ENCODE data around the gene NUAK1. TPM values are rescaled to one million over a fixed set of nuclear protein-coding genes. Genes with fewer than 3 reads are reported as not detected.

The NUAK1 gene
- total RNA-seq, 4 donors from 2014 or later: 7.1 to 19.8 (median 10.7) TPM

DNA sequence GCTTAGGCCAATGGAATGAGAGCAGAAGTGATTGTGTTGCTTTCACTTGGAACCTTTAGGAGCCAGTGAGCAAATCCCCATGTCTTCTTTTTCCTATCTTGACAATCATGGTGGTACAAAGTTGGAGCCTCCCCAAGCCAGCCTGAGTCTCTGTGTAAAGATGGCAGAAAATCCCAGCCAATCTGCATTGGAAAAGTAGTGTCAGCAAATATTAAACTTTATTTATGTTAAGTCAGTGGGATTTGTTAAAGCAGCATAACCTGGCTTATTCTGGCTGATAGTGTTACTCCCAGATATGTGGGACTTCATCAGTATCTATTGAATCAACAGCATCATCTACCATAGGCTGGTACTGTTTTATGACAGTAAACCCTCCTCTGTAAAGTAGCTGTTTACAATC is 2.2 kb upstream of the NUAK1 start:
- Histone ChIP-seq H3K9me3 (no peaks in the 10 kb centered on the region), H3K27ac (replicated peaks in 1 of 4) (peak overlapping the region in 2 of 4 donors; percentile 87 to 96), H3K36me3 (no peaks in the 10 kb centered on the region), H3K27me3 (peaks cover 0 to 14% (median 0%) of the 10 kb centered on the region in 4 donors), H3K4me1 (peaks cover 23 to 52% (median 47%) of the 10 kb centered on the region in 4 donors), H3K4me3 (peak overlapping the region in 2 of 4 donors; percentile 79 to 82)
- TF ChIP-seq, protein P1, sequence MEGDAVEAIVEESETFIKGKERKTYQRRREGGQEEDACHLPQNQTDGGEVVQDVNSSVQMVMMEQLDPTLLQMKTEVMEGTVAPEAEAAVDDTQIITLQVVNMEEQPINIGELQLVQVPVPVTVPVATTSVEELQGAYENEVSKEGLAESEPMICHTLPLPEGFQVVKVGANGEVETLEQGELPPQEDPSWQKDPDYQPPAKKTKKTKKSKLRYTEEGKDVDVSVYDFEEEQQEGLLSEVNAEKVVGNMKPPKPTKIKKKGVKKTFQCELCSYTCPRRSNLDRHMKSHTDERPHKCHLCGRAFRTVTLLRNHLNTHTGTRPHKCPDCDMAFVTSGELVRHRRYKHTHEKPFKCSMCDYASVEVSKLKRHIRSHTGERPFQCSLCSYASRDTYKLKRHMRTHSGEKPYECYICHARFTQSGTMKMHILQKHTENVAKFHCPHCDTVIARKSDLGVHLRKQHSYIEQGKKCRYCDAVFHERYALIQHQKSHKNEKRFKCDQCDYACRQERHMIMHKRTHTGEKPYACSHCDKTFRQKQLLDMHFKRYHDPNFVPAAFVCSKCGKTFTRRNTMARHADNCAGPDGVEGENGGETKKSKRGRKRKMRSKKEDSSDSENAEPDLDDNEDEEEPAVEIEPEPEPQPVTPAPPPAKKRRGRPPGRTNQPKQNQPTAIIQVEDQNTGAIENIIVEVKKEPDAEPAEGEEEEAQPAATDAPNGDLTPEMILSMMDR (IDR thresholded peaks at IDR 0.05): no peak
- no peak for TF ChIP-seq POLR2A (IDR thresholded peaks at IDR 0.05; ENCODE audit: low read depth)
- TF ChIP-seq POLR2AphosphoS5 (IDR thresholded peaks at IDR 0.05): no peak
- TF ChIP-seq EP300 (IDR thresholded peaks at IDR 0.05): no peak
- no peak for DNase-seq (ENCODE audit: extremely low spot score)
- intact Hi-C loops (cut with DNase I): no loop called here

DNA sequence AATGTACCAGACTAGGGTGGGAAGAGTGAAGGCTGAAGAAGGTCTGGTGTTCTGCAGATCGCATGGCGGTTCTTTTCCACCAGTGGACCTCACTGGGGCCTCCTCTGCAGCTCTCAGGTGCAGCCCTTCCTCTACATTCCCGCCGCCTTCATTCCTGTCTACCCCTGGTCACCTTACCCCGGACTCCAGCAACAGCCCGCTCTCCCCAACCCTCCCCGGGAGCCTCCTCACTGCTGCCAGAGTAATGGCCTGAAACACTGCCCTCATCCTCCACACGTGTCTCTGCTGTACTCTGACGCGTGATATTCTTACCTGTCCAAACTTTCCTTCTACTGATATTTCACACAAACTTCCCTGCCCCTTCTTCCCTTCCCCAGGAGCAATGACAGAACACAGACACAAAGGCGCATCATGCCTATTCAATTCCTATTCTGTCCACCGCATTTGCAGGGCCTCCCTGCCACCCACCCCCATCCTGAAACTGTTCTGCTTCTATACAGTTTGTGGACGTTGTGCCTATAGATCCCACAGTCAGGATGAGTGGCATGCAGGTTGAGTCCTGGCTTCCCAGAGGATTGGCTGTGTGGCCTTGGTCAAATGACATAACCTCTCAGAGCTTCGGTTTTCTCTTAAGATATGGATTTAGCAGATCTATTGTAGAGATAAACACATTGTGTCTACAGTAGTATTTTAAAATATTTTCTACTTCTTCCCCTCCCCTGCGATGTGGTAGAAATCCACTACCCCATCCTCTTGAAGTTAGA is 1.7 kb upstream of the NUAK1 start:
- H3K4me1 ChIP-seq: peaks cover 23 to 58% (median 50%) of the 10 kb centered on the region in 4 donors
- H3K27me3 ChIP-seq: peaks cover 0 to 14% (median 0%) of the 10 kb centered on the region in 4 donors
- no peaks in the 10 kb centered on the region for H3K9me3 ChIP-seq
- intact Hi-C loops (cut with DNase I): no loop called here
- WGBS: 60% methylated on average over 15 of the region's 15 CpGs
- TF ChIP-seq, protein P1 (IDR thresholded peaks at IDR 0.05): no peak
- TF ChIP-seq EP300 (IDR thresholded peaks at IDR 0.05): no peak
- no peak for TF ChIP-seq POLR2A (IDR thresholded peaks at IDR 0.05; ENCODE audit: low read depth)
- TF ChIP-seq POLR2AphosphoS5 (IDR thresholded peaks at IDR 0.05): no peak
- H3K4me3 ChIP-seq: peak overlapping the region; percentile 73 to 86 (median 80)
- peak overlapping the region; percentile 87 to 96 (median 93) for H3K27ac ChIP-seq (replicated peaks in 1 of 4)
- DNase-seq (ENCODE audit: extremely low spot score): no peak
- no peaks in the 10 kb centered on the region for H3K36me3 ChIP-seq

DNA sequence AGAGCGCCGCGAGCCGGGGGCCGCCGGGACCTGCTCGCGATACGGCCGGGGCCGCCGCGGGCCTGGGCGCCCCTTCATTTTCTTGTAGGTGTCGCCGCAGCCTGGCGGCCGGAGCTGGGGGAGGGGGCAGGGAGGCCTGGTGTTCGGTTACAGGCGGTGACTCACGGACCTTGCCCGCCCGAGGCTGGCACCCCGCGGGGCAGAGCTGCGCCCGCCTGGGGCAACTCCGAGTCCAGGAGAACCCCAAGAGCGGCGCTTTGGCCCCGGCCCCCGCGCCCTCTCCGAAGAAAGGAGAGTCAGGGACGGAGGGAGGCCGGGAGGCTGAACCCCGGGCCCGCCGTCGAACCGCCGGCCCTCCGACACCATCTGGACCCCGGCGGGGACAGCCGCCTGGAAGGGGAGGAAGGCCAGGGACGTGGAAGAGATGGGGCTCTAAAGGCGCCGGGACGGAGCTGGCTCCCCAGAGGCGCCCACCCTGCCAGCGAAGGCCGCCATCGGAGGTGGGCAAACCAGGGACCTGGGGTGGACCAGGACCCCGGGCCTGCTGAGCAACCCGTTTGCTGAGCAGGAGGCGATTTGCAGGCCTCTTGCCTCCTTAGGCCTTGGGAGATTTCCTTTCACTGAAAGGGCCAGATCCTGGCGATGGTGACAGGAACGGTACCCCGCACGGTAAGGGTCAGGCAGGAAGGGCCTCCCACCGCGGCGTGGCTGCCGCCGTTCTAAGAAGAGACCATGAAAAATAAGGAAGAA is 843 bp upstream of the NUAK1 start:
- no peak for DNase-seq (ENCODE audit: extremely low spot score)

DNA sequence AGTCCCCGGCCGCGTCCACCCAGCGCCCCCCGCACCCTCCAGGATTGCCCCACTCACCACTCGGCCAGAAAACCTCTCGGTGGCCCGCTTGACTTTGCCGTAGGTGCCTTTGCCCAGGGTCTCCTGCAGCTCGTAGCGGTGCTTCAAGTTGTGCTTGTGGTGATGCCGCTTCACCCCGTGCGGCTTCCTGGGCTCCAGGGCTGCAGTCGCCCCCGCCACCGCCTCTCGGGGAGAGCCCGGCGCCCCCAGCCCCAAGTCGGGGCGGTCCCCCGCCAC is 459 bp downstream of the NUAK1 start:
- no peak for TF ChIP-seq EP300 (IDR thresholded peaks at IDR 0.05)
- no peak for TF ChIP-seq POLR2AphosphoS5 (IDR thresholded peaks at IDR 0.05)
- TF ChIP-seq POLR2A (IDR thresholded peaks at IDR 0.05; ENCODE audit: low read depth): no peak
- TF ChIP-seq, protein P1 (IDR thresholded peaks at IDR 0.05): no peak
- H3K27ac ChIP-seq (replicated peaks in 1 of 4): peak overlapping the region; percentile 87 to 96 (median 93)
- H3K36me3 ChIP-seq: no peaks in the 10 kb centered on the region
- peaks cover 30 to 75% (median 70%) of the 10 kb centered on the region in 4 donors for H3K4me1 ChIP-seq
- intact Hi-C loops (cut with DNase I): loop anchor here (5.0 kb wide), 1 partner anchor 716 kb away; no protein-coding TSS in a partner anchor
- H3K9me3 ChIP-seq: no peaks in the 10 kb centered on the region
- H3K4me3 ChIP-seq: peak overlapping the region; percentile 73 to 86 (median 80)
- DNase-seq (ENCODE audit: extremely low spot score): no peak
- H3K27me3 ChIP-seq: peaks cover 0 to 14% (median 0%) of the 10 kb centered on the region in 4 donors
- 3% methylated on average over 6 of the region's 23 CpGs for WGBS

More for the DNA sequence above, 843 bp upstream of the NUAK1 start:
- Histone ChIP-seq H3K36me3 (no peaks in the 10 kb centered on the region), H3K27me3 (peaks cover 0 to 14% (median 0%) of the 10 kb centered on the region in 4 donors), H3K4me1 (peaks cover 23 to 66% (median 57%) of the 10 kb centered on the region in 4 donors), H3K27ac (replicated peaks in 1 of 4) (peak overlapping the region; percentile 87 to 96 (median 93)), H3K4me3 (peak overlapping the region; percentile 73 to 86 (median 80)), H3K9me3 (no peaks in the 10 kb centered on the region)
- intact Hi-C loops (cut with DNase I): loop anchor here (5.0 kb wide), 1 partner anchor 717 kb away; no protein-coding TSS in a partner anchor
- TF ChIP-seq EP300 (IDR thresholded peaks at IDR 0.05) (no peak), POLR2A (IDR thresholded peaks at IDR 0.05; ENCODE audit: low read depth) (peak; percentile 66), POLR2AphosphoS5 (IDR thresholded peaks at IDR 0.05) (peak in 1 of 2 donors; percentile 73)
- TF ChIP-seq, protein P1 (IDR thresholded peaks at IDR 0.05): no peak
- 33% methylated on average over 9 of the region's 66 CpGs for WGBS
